ENCODE measurements around the gene CBX4. TPM values are rescaled to one million over a fixed set of nuclear protein-coding genes. Genes with fewer than 3 reads are reported as not detected.

CBX4 gene
- total and polyA plus RNA-seq, 2 of the 13 experiments (the other 11 are each of a cell fraction or from before 2014, with no cell fraction given): 25.8 to 50.8 TPM

DNA sequence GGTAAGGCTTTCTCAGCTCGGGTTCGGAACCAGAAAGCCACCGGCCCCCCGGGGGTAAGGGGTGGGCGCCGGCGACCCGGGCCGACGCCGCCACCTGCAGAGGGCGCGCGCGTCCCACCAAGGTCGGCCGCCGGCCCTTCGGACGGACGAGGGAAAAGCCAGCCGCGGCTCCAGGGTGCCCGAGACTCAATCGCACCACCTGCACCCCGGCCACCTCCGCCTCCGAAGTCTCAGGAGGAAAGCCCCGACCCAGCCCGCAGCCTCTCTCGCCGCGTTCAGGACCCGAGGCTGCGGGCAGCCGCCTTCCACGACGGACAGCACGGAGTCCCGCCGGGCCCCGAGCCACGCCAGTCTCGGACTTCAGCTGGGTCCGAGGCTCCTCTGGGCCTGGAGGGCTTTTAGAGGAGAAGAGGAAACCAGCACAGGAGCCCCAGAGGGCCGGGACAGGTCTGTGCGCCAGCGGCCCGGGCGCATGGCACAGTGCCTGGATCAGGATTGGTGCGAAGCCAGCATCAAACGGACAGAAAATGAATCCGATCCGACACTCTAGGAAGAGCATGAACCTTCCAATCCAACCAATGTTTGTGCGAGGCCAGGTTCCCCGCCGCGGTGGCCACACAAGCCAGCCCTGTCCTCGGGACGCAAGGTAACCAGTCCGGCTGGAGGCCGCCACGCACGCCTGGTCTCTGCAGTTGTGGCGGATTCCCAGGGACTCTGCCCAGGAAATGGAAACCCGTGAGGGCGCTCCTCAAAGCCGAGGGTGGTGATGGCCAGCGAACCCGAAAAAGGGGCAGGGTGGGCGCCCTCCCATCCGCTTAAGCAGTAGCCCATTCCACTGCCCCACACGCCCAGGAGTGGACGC is 49.1 kb downstream of the CBX4 start (continued):
- TF ChIP-seq, protein P1, sequence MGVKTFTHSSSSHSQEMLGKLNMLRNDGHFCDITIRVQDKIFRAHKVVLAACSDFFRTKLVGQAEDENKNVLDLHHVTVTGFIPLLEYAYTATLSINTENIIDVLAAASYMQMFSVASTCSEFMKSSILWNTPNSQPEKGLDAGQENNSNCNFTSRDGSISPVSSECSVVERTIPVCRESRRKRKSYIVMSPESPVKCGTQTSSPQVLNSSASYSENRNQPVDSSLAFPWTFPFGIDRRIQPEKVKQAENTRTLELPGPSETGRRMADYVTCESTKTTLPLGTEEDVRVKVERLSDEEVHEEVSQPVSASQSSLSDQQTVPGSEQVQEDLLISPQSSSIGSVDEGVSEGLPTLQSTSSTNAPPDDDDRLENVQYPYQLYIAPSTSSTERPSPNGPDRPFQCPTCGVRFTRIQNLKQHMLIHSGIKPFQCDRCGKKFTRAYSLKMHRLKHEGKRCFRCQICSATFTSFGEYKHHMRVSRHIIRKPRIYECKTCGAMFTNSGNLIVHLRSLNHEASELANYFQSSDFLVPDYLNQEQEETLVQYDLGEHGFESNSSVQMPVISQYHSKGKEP (CRISPR knock-in tag; IDR thresholded peaks at IDR 0.05): no peak
- TF ChIP-seq HES4 (CRISPR knock-in tag; IDR thresholded peaks at IDR 0.05; ENCODE audit: borderline replicate concordance) (peak; percentile 87; the same call in 1 of the 2 replicates), ZNF891 (CRISPR knock-in tag; IDR thresholded peaks at IDR 0.05) (peak; percentile 16; the same call in 1 of the 2 replicates), PITX1 (CRISPR knock-in tag; IDR thresholded peaks at IDR 0.05) (no peak), KDM1A (CRISPR knock-in tag; IDR thresholded peaks at IDR 0.05) (no peak), TBL1XR1 (IDR thresholded peaks at IDR 0.05; ENCODE audit: borderline replicate concordance, low read length, partially characterized antibody) (no peak), ISL2 (CRISPR knock-in tag; IDR thresholded peaks at IDR 0.05) (no peak; the same call in 1 of the 2 replicates), CBX2 (IDR thresholded peaks at IDR 0.05; ENCODE audit: low read depth, low read length) (no peak), CBX2 (CRISPR knock-in tag; IDR thresholded peaks at IDR 0.05; ENCODE audit: low read depth) (no peak), RORA (CRISPR knock-in tag; IDR thresholded peaks at IDR 0.05) (no peak), HDAC6 (IDR thresholded peaks at IDR 0.05; ENCODE audit: low read depth, low read length) (no peak), PHF5A (CRISPR knock-in tag; IDR thresholded peaks at IDR 0.05; ENCODE audit: low read depth, unreplicated experiment) (no peak), GTF3A (CRISPR knock-in tag; conservative IDR thresholded peaks at IDR 0.05) (no peak), MTA1 (CRISPR knock-in tag; IDR thresholded peaks at IDR 0.05; ENCODE audit: borderline replicate concordance) (no peak), NR3C1 (CRISPR knock-in tag; IDR thresholded peaks at IDR 0.05) (no peak), RFX5 (IDR thresholded peaks at IDR 0.05; ENCODE audit: low read depth, low read length) (no peak), MTF2 (CRISPR knock-in tag; IDR thresholded peaks at IDR 0.05; ENCODE audit: borderline replicate concordance) (peak; percentile 98), ZNF326 (CRISPR knock-in tag; IDR thresholded peaks at IDR 0.05; ENCODE audit: borderline replicate concordance) (no peak), ZSCAN22 (CRISPR knock-in tag; IDR thresholded peaks at IDR 0.05) (no peak), ZNF432 (CRISPR knock-in tag; IDR thresholded peaks at IDR 0.05; ENCODE audit: borderline replicate concordance) (no peak)
- TF ChIP-seq, protein P2, sequence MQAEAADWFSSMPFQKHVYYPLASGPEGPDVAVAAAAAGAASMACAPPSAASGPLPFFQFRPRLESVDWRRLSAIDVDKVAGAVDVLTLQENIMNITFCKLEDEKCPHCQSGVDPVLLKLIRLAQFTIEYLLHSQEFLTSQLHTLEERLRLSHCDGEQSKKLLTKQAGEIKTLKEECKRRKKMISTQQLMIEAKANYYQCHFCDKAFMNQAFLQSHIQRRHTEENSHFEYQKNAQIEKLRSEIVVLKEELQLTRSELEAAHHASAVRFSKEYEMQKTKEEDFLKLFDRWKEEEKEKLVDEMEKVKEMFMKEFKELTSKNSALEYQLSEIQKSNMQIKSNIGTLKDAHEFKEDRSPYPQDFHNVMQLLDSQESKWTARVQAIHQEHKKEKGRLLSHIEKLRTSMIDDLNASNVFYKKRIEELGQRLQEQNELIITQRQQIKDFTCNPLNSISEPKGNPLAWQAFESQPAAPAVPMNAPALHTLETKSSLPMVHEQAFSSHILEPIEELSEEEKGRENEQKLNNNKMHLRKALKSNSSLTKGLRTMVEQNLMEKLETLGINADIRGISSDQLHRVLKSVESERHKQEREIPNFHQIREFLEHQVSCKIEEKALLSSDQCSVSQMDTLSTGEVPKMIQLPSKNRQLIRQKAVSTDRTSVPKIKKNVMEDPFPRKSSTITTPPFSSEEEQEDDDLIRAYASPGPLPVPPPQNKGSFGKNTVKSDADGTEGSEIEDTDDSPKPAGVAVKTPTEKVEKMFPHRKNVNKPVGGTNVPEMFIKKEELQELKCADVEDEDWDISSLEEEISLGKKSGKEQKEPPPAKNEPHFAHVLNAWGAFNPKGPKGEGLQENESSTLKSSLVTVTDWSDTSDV (CRISPR knock-in tag; IDR thresholded peaks at IDR 0.05): no peak
- TF ChIP-seq, protein P3, sequence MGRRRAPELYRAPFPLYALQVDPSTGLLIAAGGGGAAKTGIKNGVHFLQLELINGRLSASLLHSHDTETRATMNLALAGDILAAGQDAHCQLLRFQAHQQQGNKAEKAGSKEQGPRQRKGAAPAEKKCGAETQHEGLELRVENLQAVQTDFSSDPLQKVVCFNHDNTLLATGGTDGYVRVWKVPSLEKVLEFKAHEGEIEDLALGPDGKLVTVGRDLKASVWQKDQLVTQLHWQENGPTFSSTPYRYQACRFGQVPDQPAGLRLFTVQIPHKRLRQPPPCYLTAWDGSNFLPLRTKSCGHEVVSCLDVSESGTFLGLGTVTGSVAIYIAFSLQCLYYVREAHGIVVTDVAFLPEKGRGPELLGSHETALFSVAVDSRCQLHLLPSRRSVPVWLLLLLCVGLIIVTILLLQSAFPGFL (CRISPR knock-in tag; IDR thresholded peaks at IDR 0.05): no peak
- TF ChIP-seq, protein P4, sequence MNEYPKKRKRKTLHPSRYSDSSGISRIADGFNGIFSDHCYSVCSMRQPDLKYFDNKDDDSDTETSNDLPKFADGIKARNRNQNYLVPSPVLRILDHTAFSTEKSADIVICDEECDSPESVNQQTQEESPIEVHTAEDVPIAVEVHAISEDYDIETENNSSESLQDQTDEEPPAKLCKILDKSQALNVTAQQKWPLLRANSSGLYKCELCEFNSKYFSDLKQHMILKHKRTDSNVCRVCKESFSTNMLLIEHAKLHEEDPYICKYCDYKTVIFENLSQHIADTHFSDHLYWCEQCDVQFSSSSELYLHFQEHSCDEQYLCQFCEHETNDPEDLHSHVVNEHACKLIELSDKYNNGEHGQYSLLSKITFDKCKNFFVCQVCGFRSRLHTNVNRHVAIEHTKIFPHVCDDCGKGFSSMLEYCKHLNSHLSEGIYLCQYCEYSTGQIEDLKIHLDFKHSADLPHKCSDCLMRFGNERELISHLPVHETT (CRISPR knock-in tag; conservative IDR thresholded peaks at IDR 0.05): no peak
